ENCODE results near the gene NACAD.

NACAD gene

DNA sequence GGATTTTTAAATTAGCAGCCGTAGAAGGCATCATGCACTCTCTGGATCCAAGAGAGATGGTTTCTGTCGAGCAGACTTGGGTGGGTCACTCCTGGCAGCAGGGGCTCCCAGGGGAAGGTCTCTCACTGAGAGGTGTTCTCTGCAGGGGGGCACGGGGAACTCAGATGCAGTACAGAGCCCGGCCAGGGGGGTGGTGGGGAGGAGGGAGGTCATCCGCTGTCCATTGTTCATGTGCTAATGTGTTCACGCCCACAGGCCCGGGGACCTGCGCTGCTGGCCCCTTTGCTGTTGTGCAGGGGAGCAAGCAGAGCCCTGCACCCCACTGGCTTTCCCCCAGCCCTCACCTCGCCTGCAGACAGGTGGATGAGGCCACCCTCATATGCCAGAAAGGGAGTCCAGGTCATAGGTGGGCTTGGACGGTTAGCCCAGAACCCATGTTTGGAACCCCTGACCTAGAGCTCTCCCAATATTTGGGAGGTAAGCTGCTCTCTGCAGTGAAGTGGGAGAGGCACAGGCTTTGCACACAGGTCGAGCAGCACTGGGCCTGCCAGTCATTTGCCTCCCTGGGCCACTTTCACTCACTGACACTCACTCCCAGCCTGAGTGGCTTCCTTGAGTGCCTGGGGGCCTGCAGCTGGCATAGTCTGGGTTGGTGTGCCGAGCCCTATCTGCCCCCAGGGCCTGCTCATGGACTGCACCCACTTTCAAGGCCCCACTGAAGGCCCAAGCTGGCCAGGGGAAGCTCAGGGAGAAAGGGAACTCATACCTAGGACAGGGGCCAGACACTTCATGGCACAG is 35.3 kb upstream of the NACAD start:
- H3K4me3 ChIP-seq (ENCODE audit: low read length): no peak overlapping the region

DNA sequence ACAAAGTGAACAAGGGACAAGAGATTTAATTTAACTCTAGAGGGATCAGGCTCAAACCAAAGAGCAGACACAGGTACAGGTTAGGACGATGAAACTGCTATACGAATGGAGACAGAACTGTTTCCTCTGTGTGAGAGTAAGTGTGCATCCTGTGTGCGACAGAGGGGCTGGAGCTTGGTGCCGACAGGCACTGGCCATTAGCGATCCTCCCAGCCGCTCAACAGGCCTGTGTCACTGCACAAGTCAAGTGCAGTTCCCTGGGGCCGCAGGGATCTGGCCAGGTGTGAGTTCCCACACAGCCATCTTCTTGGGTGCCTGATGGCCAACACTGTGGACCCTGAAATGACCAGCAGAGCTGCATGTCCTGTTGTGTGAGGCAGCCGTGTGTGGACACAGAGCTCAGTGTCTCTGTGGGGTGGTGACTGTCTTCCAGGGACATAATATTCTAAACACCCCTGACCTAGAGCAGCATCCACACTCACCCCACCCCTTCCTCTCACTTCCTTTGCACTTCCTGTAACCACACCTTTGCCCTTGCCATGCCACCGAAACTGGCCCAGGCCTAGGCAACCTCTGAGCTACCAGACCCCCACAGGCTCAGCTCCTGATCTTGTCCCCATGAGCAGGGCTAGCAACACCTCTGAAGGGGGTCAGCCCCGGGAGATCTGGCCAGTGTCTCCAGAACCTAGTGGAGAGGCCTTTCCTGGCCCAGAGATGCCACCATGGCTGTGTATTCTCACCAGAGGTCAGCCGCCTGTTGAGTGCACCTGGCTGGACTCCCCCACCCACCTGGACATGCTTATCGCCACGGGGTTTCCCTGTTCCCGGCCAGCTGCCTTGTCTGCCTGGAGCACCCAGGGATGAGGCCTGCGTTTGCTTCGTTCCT is 34.4 kb upstream of the NACAD start:
- TF ChIP-seq, protein P1, sequence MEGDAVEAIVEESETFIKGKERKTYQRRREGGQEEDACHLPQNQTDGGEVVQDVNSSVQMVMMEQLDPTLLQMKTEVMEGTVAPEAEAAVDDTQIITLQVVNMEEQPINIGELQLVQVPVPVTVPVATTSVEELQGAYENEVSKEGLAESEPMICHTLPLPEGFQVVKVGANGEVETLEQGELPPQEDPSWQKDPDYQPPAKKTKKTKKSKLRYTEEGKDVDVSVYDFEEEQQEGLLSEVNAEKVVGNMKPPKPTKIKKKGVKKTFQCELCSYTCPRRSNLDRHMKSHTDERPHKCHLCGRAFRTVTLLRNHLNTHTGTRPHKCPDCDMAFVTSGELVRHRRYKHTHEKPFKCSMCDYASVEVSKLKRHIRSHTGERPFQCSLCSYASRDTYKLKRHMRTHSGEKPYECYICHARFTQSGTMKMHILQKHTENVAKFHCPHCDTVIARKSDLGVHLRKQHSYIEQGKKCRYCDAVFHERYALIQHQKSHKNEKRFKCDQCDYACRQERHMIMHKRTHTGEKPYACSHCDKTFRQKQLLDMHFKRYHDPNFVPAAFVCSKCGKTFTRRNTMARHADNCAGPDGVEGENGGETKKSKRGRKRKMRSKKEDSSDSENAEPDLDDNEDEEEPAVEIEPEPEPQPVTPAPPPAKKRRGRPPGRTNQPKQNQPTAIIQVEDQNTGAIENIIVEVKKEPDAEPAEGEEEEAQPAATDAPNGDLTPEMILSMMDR (conservative IDR thresholded peaks at IDR 0.05; ENCODE audit: low read length): no peak
- no peak for DNase-seq (ENCODE audit: low read depth)
- no peak overlapping the region for H3K4me3 ChIP-seq (ENCODE audit: low read length)

More for the DNA sequence above, 35.3 kb upstream of the NACAD start:
- TF ChIP-seq, protein P1 (conservative IDR thresholded peaks at IDR 0.05; ENCODE audit: low read length): no peak
- no peak for DNase-seq (ENCODE audit: low read depth)

DNA sequence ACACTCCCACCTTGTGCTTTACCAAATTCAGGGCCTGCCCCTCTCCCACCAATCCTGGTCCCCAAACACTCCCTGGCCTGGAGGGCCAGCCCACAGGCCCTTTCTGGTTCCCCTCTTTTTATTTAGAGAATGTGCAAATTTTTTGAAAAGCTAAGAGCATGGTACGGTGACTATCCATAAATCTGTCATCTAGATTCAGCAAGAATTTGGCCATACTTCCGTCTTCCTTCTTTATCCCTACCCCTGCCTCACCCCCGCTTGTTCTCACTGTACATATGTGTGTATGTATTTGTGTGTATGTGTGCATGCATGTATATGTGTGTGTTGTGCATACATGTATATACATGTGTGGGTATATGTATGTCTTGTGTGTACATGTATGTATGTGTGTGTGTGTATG is 30.8 kb upstream of the NACAD start:
- TF ChIP-seq, protein P1 (conservative IDR thresholded peaks at IDR 0.05; ENCODE audit: low read length): no peak
- no peak overlapping the region for H3K4me3 ChIP-seq (ENCODE audit: low read length)
- no peak for DNase-seq (ENCODE audit: low read depth)

DNA sequence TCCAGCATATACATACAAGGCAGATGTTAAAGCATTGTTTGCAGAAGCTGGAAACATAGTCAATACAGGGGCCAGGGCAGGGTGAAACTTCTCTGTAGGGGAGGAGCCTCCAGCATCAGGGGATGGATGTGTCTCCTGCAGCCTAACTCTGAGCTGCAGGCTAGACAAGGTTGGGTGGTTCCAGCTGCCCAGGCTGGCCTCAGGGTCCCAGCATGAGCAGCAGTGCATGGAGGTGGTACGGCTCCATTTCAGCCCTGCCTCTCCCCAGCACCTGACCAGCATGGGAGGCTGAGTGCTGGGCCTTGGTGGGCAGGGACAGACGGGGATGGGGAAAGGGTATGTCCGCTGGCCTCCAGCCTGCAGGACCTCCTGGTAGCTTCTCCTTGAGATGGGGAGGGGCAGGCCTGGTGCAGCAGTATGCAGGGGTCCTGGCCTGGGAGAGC is 30.1 kb upstream of the NACAD start:
- TF ChIP-seq, protein P1 (conservative IDR thresholded peaks at IDR 0.05; ENCODE audit: low read length): no peak
- DNase-seq (ENCODE audit: low read depth): no peak

DNA sequence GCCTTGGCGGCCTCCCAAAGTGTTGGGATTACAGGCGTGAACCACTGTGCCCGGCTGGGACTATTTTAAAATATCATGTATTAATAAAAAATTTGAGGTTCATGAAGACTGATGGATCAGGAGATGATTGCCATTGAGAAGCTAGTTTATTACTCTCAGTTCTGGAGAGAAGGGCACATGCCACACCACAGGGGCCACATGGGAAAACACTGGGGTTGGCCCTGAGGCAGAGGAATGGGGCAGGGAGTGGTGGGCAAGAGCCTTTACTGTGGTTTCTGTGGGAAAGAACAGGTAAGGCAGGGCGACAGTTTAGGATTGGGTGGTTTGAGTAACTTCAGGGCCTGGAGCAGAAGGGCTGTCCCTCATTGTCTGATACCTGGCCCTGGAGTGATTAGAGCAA is 29.5 kb upstream of the NACAD start:
- TF ChIP-seq, protein P1 (conservative IDR thresholded peaks at IDR 0.05; ENCODE audit: low read length): no peak
- H3K4me3 ChIP-seq (ENCODE audit: low read length): no peak overlapping the region
- DNase-seq (ENCODE audit: low read depth): no peak

More for the DNA sequence above, 30.1 kb upstream of the NACAD start:
- no peak overlapping the region for H3K4me3 ChIP-seq (ENCODE audit: low read length)

DNA sequence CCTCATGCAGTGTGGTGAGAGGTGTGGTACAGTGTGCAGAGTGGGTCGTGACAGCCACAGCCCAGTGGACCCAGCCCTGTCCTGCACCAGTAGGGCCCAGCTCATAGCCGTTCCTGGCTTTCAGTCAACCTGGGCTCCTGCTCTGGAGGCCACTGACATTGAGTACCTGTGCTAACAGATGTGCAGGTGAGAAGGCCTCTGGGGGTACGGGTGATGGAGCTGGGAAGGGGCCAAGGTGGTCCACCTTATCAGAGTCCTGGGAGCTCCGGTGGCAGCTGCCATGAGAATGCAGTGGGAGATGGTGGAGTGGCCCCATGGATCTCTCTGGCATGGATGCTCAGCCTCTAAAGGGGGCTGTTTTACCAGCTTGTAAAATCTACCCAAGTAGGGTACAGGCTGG is 28.8 kb upstream of the NACAD start:
- no peak overlapping the region for H3K4me3 ChIP-seq (ENCODE audit: low read length)
- TF ChIP-seq, protein P1 (conservative IDR thresholded peaks at IDR 0.05; ENCODE audit: low read length): no peak
- no peak for DNase-seq (ENCODE audit: low read depth)
